GM12878 (cell line): ENCODE measurements around the gene KCNK7. TPM values are rescaled to one million over a fixed set of nuclear protein-coding genes. Genes with fewer than 3 reads are reported as not detected.

Source experiments
- CBFB ChIP-seq: IDR thresholded peaks from 2 replicates; pipeline ENCODE4 v1.6.1; 2016; ENCODE audit warnings: antibody characterized with exemption, low read depth
- EED ChIP-seq: sonication (generic); IDR thresholded peaks from 2 replicates; pipeline ENCODE4 v1.6.1; 2016; ENCODE audit warnings: antibody characterized with exemption, low read depth
- FOS ChIP-seq: IDR thresholded peaks from 3 replicates; pipeline ENCODE4 v1.6.1; 2011; ENCODE audit warnings: borderline replicate concordance; ENCODE audit not compliant: insufficient read length; ENCODE audit errors: extremely low read depth
- JUND ChIP-seq: IDR thresholded peaks from 2 replicates; pipeline ENCODE4 v1.6.1; 2012; ENCODE audit warnings: low read depth, mild to moderate bottlenecking, low read length, improper control_type of control experiment, moderate library complexity
- PAX8 ChIP-seq: fragments of 450-650 bp; IDR thresholded peaks from 2 replicates; pipeline ENCODE4 v1.6.1; 2017; ENCODE audit warnings: mild to moderate bottlenecking, moderate library complexity
- POU2F2 ChIP-seq: IDR thresholded peaks from 3 replicates; pipeline ENCODE4 v1.6.1; 2011; ENCODE audit warnings: low read depth, mild to moderate bottlenecking, low read length, borderline replicate concordance
- SMAD1 ChIP-seq: fragments of 450-650 bp; IDR thresholded peaks from 2 replicates; pipeline ENCODE4 v1.6.1; 2018; ENCODE audit warnings: mild to moderate bottlenecking, low read depth; ENCODE audit not compliant: partially characterized antibody
- SMC3 ChIP-seq: IDR thresholded peaks from 2 replicates; pipeline ENCODE4 v1.6.1; 2011; ENCODE audit warnings: low read length, improper control_type of control experiment, borderline replicate concordance
- WRNIP1 ChIP-seq: IDR thresholded peaks from 2 replicates; pipeline ENCODE4 v1.6.1; 2011; ENCODE audit warnings: low read depth, low read length, improper control_type of control experiment, borderline replicate concordance
- YBX1 ChIP-seq: fragments of 450-650 bp; IDR thresholded peaks from 2 replicates; pipeline ENCODE4 v1.6.1; 2016; ENCODE audit warnings: antibody characterized with exemption
- ZBED1 ChIP-seq: IDR thresholded peaks from 2 replicates; pipeline ENCODE4 v1.6.1; 2016; ENCODE audit warnings: borderline replicate concordance
- ZNF207 ChIP-seq: fragments of 450-650 bp; IDR thresholded peaks from 2 replicates; pipeline ENCODE4 v1.6.1; 2014; ENCODE audit warnings: antibody characterized with exemption, mild to moderate bottlenecking, borderline replicate concordance
- ZSCAN29 ChIP-seq: fragments of 450-650 bp; IDR thresholded peaks from 2 replicates; pipeline ENCODE4 v1.6.1; 2017; ENCODE audit warnings: mild to moderate bottlenecking, moderate library complexity
- polyA plus RNA-seq, 11 experiments: library from polyadenylated mRNA; depleted of rRNA in 4 of 11; unstranded in 6 of 11; stranded (reverse) in 5 of 11; fragments of >200 nt; fragmentation: Nextera tagmentation in 4 of 11; fragmentation: Illumina TruSeq in 1 of 11; extraction: Ambion mirVana in 4 of 11; extraction: Trizol in 1 of 11; gene quantifications; 1 replicate in 1 of 11; 2 replicates in 10 of 11; pipeline versions ENCODE4 v1.2.1 to v1.2.3, GENCODE V29; 2011 to 2016; ENCODE audit warnings: inconsistent platforms in 2 of 11, missing spikeins in 2 of 11, low read depth in 1 of 11
- total RNA-seq, 4 experiments: library from RNA; depleted of rRNA in 3 of 4; stranded (reverse); fragments of >200 nt in 3 of 4; fragmentation: Illumina TruSeq in 1 of 4; extraction: Trizol in 1 of 4; gene quantifications; 2 replicates each; pipeline versions ENCODE4 v1.2.1 to v1.2.3, GENCODE V29; 2013 to 2021
- TF ChIP-seq, protein P1 (sequence below): IDR thresholded peaks from 2 replicates; pipeline ENCODE4 v1.6.1; 2012; ENCODE audit warnings: low read depth, low read length, improper control_type of control experiment
- TF ChIP-seq, protein P2 (sequence below): fragments of 450-650 bp; IDR thresholded peaks from 2 replicates; pipeline ENCODE4 v1.6.1; 2017; ENCODE audit warnings: mild to moderate bottlenecking, moderate library complexity
- TF ChIP-seq, protein P3 (sequence below): fragments of 450-650 bp; IDR thresholded peaks from 2 replicates; pipeline ENCODE4 v1.6.1; 2014; ENCODE audit warnings: mild to moderate bottlenecking
- TF ChIP-seq, protein P4 (sequence below): fragments of 450-650 bp; IDR thresholded peaks from 2 replicates; pipeline ENCODE4 v1.6.1; 2018; ENCODE audit warnings: mild to moderate bottlenecking, low read depth, moderate library complexity; ENCODE audit not compliant: partially characterized antibody

KCNK7 gene
- total and polyA plus RNA-seq, 10 of the 15 experiments (the other 5 are each of a cell fraction or from before 2014, with no cell fraction given) = 0.11 to 0.54 (median 0.23) TPM; not detected in 7

DNA sequence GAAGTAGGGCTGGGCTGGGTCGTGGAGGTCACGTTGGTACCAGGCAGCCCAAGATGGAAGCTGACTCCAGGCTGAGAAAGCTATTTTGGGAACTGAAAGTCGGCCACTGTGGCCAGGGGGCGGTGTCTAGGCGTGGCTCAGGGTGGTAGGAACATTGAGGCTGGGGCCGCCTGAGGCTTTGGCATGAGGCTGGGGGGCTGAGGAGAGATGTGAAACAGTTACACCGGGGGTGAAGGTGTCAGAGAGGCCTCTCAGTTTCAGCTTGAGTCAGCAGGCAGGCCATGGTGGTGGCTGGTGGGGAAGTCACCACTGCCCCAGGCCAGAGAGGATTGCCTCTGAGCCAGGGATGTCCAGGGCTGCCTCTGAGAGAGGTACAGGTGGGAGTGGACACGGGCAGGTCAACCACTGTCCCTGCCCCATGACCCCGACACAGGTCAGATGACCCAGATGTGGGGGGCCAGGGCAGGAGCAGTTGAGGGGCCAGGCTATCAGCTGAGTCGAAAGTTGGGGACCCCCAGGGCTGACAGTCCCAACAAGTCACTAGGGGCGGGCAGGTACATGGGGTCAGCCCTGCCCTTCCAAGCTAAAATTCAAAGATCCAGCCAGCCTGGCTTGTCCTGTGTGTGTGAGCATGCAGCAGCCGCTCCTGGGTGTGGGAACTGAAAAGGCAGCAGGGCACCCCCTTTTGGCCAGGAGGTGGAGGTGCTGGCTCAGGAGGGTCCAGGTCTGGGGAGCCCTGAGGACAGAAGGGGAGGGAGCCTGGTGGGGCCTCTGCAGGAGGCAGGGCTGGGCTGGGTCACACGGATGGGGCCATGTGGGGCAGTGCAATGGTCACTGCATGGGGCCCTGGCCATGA lies 7.2 kb downstream of the KCNK7 start (continued):
- TF ChIP-seq, protein P1, sequence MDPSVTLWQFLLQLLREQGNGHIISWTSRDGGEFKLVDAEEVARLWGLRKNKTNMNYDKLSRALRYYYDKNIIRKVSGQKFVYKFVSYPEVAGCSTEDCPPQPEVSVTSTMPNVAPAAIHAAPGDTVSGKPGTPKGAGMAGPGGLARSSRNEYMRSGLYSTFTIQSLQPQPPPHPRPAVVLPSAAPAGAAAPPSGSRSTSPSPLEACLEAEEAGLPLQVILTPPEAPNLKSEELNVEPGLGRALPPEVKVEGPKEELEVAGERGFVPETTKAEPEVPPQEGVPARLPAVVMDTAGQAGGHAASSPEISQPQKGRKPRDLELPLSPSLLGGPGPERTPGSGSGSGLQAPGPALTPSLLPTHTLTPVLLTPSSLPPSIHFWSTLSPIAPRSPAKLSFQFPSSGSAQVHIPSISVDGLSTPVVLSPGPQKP = no peak
- TF ChIP-seq, protein P2, sequence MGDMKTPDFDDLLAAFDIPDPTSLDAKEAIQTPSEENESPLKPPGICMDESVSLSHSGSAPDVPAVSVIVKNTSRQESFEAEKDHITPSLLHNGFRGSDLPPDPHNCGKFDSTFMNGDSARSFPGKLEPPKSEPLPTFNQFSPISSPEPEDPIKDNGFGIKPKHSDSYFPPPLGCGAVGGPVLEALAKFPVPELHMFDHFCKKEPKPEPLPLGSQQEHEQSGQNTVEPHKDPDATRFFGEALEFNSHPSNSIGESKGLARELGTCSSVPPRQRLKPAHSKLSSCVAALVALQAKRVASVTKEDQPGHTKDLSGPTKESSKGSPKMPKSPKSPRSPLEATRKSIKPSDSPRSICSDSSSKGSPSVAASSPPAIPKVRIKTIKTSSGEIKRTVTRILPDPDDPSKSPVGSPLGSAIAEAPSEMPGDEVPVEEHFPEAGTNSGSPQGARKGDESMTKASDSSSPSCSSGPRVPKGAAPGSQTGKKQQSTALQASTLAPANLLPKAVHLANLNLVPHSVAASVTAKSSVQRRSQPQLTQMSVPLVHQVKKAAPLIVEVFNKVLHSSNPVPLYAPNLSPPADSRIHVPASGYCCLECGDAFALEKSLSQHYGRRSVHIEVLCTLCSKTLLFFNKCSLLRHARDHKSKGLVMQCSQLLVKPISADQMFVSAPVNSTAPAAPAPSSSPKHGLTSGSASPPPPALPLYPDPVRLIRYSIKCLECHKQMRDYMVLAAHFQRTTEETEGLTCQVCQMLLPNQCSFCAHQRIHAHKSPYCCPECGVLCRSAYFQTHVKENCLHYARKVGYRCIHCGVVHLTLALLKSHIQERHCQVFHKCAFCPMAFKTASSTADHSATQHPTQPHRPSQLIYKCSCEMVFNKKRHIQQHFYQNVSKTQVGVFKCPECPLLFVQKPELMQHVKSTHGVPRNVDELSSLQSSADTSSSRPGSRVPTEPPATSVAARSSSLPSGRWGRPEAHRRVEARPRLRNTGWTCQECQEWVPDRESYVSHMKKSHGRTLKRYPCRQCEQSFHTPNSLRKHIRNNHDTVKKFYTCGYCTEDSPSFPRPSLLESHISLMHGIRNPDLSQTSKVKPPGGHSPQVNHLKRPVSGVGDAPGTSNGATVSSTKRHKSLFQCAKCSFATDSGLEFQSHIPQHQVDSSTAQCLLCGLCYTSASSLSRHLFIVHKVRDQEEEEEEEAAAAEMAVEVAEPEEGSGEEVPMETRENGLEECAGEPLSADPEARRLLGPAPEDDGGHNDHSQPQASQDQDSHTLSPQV = no peak
- TF ChIP-seq ZNF207 (no peak), ZBED1 (peak; percentile 77; the same call in 1 of the 2 replicates), FOS (no peak), ZSCAN29 (no peak), PAX8 (no peak), SMAD1 (no peak), CBFB (peak; percentile 89), EED (peak; percentile 98), SMC3 (peak; percentile 58), JUND (peak; percentile 97), YBX1 (no peak), WRNIP1 (no peak), POU2F2 (peak; percentile 72; the same call in 2 of the 3 replicates)
- TF ChIP-seq, protein P3, sequence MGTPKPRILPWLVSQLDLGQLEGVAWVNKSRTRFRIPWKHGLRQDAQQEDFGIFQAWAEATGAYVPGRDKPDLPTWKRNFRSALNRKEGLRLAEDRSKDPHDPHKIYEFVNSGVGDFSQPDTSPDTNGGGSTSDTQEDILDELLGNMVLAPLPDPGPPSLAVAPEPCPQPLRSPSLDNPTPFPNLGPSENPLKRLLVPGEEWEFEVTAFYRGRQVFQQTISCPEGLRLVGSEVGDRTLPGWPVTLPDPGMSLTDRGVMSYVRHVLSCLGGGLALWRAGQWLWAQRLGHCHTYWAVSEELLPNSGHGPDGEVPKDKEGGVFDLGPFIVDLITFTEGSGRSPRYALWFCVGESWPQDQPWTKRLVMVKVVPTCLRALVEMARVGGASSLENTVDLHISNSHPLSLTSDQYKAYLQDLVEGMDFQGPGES = no peak
- TF ChIP-seq, protein P4, sequence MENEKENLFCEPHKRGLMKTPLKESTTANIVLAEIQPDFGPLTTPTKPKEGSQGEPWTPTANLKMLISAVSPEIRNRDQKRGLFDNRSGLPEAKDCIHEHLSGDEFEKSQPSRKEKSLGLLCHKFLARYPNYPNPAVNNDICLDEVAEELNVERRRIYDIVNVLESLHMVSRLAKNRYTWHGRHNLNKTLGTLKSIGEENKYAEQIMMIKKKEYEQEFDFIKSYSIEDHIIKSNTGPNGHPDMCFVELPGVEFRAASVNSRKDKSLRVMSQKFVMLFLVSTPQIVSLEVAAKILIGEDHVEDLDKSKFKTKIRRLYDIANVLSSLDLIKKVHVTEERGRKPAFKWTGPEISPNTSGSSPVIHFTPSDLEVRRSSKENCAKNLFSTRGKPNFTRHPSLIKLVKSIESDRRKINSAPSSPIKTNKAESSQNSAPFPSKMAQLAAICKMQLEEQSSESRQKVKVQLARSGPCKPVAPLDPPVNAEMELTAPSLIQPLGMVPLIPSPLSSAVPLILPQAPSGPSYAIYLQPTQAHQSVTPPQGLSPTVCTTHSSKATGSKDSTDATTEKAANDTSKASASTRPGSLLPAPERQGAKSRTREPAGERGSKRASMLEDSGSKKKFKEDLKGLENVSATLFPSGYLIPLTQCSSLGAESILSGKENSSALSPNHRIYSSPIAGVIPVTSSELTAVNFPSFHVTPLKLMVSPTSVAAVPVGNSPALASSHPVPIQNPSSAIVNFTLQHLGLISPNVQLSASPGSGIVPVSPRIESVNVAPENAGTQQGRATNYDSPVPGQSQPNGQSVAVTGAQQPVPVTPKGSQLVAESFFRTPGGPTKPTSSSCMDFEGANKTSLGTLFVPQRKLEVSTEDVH = peak; percentile 57
